Spleen (tissue), 11 donors: Measurements from ENCODE around the gene EPHB2. TPM values are rescaled to one million over a fixed set of nuclear protein-coding genes. Genes with fewer than 3 reads are reported as not detected.

ENCODE experiments used
- DNase-seq: peaks from one replicate; pipeline ENCODE4 v3.0.0-alpha.2; 2020
- H3K27ac ChIP-seq, 8 donors: fragments of 200-600 bp; sonication (generic) in 7 of 8; 1 replicate in 4 of 8; 2 replicates in 4 of 8; pipeline versions ENCODE4 v1.5.0 to v1.8.0; 2016 to 2021; ENCODE audit warnings: inconsistent platforms in 4 of 8, mild to moderate bottlenecking in 4 of 8, moderate library complexity in 1 of 8
- H3K27me3 ChIP-seq, 7 donors: fragments of 200-600 bp; sonication (generic) in 6 of 7; replicated peaks in 1 of 7; 1 replicate in 4 of 7; 2 replicates in 3 of 7; pipeline versions ENCODE4 v1.5.0 to v1.8.0; 2016 to 2021; ENCODE audit warnings: inconsistent platforms in 3 of 7, mild to moderate bottlenecking in 1 of 7
- H3K36me3 ChIP-seq, 6 donors: fragments of 200-600 bp; sonication (generic) in 5 of 6; 1 replicate in 4 of 6; 2 replicates in 2 of 6; pipeline versions ENCODE4 v1.5.0 to v1.8.0; 2016 to 2021; ENCODE audit warnings: inconsistent platforms in 2 of 6
- H3K4me1 ChIP-seq, 6 donors: fragments of 200-600 bp; sonication (generic) in 5 of 6; 1 replicate in 3 of 6; 2 replicates in 3 of 6; pipeline versions ENCODE4 v1.5.0 to v1.8.0; 2016 to 2021; ENCODE audit warnings: inconsistent platforms in 3 of 6
- H3K4me3 ChIP-seq, 8 donors: fragments of 200-600 bp; sonication (generic) in 7 of 8; 1 replicate in 4 of 8; 2 replicates in 4 of 8; pipeline versions ENCODE4 v1.5.0 to v1.8.0; 2016 to 2021; ENCODE audit warnings: inconsistent platforms in 4 of 8, mild to moderate bottlenecking in 4 of 8, moderate library complexity in 2 of 8
- H3K9me3 ChIP-seq, 8 donors: fragments of 200-600 bp; sonication (generic) in 7 of 8; 1 replicate in 4 of 8; 2 replicates in 4 of 8; pipeline versions ENCODE4 v1.5.0 to v1.8.0; 2016 to 2021; ENCODE audit warnings: inconsistent platforms in 4 of 8
- CTCF ChIP-seq, 11 experiments: fragments of 200-600 bp in 7 of 11; fragments of 450-650 bp in 4 of 11; sonication (generic) in 4 of 11; IDR thresholded peaks in 8 of 11; conservative IDR thresholded peaks in 3 of 11; 1 replicate in 7 of 11; 2 replicates in 4 of 11; pipeline versions ENCODE4 v1.4.0 to v1.8.0; 2016 to 2021; ENCODE audit warnings: antibody characterized with exemption in 11 of 11, inconsistent platforms in 4 of 11, mild to moderate bottlenecking in 1 of 11
- POLR2A ChIP-seq, 3 donors: fragments of 450-650 bp; IDR thresholded peaks; one replicate each; pipeline ENCODE4 v1.5.1; 2017; ENCODE audit warnings: antibody characterized with exemption in 3 of 3, mild to moderate bottlenecking in 1 of 3
- POLR2AphosphoS5 ChIP-seq, 3 donors: sonication (generic); formaldehyde crosslinking; IDR thresholded peaks; one replicate each; pipeline ENCODE4 v1.5.1; 2017; ENCODE audit warnings: antibody characterized with exemption in 3 of 3
- WGBS, 5 donors: extraction: QIAGEN DNeasy Blood & Tissue Kit in 3 of 5; methylation state at CpG; one replicate each; pipeline versions ENCODE4 v1.1.5 to v1.1.7; 2013 to 2018; 5-methylcytosine and 5-hydroxymethylcytosine counted together
- intact Hi-C: fragments of 100-400 bp; cut with DNase I; formaldehyde crosslinking; loops from one replicate; pipeline ENCODE4 v1.15.0; 2023; ENCODE audit warnings: low total_unique reads
- polyA plus RNA-seq, 3 donors: library from polyadenylated mRNA; stranded (reverse); fragments of 200-250 nt; gene quantifications; one replicate each; pipeline ENCODE4 v1.2.1, GENCODE V29; 2013
- total RNA-seq, 7 donors: library from RNA; depleted of rRNA in 3 of 7; stranded (reverse); fragments of >200 nt in 3 of 7; fragmentation: NEBNext Ultra II Directional in 4 of 7; extraction: Animal tissue kit (Norgen Biotek cat#: 25700) in 4 of 7; gene quantifications; one replicate each; pipeline versions ENCODE4 v1.1.0 to v1.2.1, GENCODE V29; 2016 to 2021
- donor health status: healthy with polysubstance abuse.
- donor health status: DM: no; HTN: no; CAD: no; lungs with moderate emphysema.
- donor health status: DM: no; HTN: no; CAD: no.
- donor health status: Bipolar disorder and iron deficiency.
- donor health status: healthy.
- donor health status: DM: no; HTN: no; CAD: no.
- donor health status: DM: yes; HTN: yes; CAD: no.

Gene EPHB2
- total and polyA plus RNA-seq, 10 donors: 0.67 to 9.3 (median 6.3) TPM

- no peak overlapping the region for H3K4me3 ChIP-seq
- no peak overlapping the region for H3K27ac ChIP-seq
- peaks cover 0 to 30% (median 0%) of the 10 kb centered on the region in 7 donors for H3K27me3 ChIP-seq
- TF ChIP-seq POLR2AphosphoS5 (IDR thresholded peaks at IDR 0.05) (no peak), POLR2A (IDR thresholded peaks at IDR 0.05) (no peak), CTCF (IDR thresholded peaks at IDR 0.05 in 8 of 11, conservative IDR thresholded peaks at IDR 0.05 in 3 of 11) (no peak)
- DNase-seq: no peak
- 74 to 79% (median 76%) methylated on average over 5 of the region's 5 CpGs for WGBS, 5 donors
- peaks cover 0 to 15% (median 3%) of the 10 kb centered on the region in 6 donors for H3K4me1 ChIP-seq
- no peaks in the 10 kb centered on the region for H3K36me3 ChIP-seq
- H3K9me3 ChIP-seq: no peaks in the 10 kb centered on the region
- intact Hi-C loops: no loop called here
Measured at GRCh38 chr1:22849770-22850169, 139.1 kb downstream of the EPHB2 start.

GRCh38 chr1:22850281-22850680 lies 139.6 kb downstream of the EPHB2 start:
- H3K36me3 ChIP-seq: no peaks in the 10 kb centered on the region
- H3K4me1 ChIP-seq: peaks cover 0 to 15% (median 3%) of the 10 kb centered on the region in 6 donors
- H3K9me3 ChIP-seq: no peaks in the 10 kb centered on the region
- no peak for TF ChIP-seq POLR2A (IDR thresholded peaks at IDR 0.05)
- no peak for TF ChIP-seq POLR2AphosphoS5 (IDR thresholded peaks at IDR 0.05)
- no peak for TF ChIP-seq CTCF (IDR thresholded peaks at IDR 0.05 in 8 of 11, conservative IDR thresholded peaks at IDR 0.05 in 3 of 11)
- no peak for DNase-seq
- H3K27me3 ChIP-seq: peaks cover 0 to 25% (median 0%) of the 10 kb centered on the region in 7 donors
- 53 to 75% (median 69%) methylated on average over 6 to 11 of the region's 11 CpGs for WGBS, 5 donors
- H3K4me3 ChIP-seq: no peak overlapping the region
- H3K27ac ChIP-seq: no peak overlapping the region
- intact Hi-C loops: no loop called here

- Histone ChIP-seq H3K4me3 (no peak overlapping the region), H3K36me3 (no peaks in the 10 kb centered on the region), H3K9me3 (no peaks in the 10 kb centered on the region), H3K27me3 (peaks cover 0 to 22% (median 0%) of the 10 kb centered on the region in 7 donors), H3K27ac (no peak overlapping the region), H3K4me1 (peaks cover 0 to 15% (median 3%) of the 10 kb centered on the region in 6 donors)
- peak in 2 of 3 donors; percentile 19 to 20 for TF ChIP-seq POLR2AphosphoS5 (IDR thresholded peaks at IDR 0.05)
- no peak for TF ChIP-seq POLR2A (IDR thresholded peaks at IDR 0.05)
- 52 to 82% (median 68%) methylated on average over 6 of the region's 6 CpGs for WGBS, 5 donors
- intact Hi-C loops: no loop called here
- DNase-seq: no peak
Measured at GRCh38 chr1:22850681-22851080, 140.0 kb downstream of the EPHB2 start.

- H3K4me1 ChIP-seq: peaks cover 0 to 15% (median 1%) of the 10 kb centered on the region in 6 donors
- intact Hi-C loops: no loop called here
- H3K27me3 ChIP-seq: peaks cover 0 to 14% (median 0%) of the 10 kb centered on the region in 7 donors
- no peaks in the 10 kb centered on the region for H3K9me3 ChIP-seq
- H3K36me3 ChIP-seq: no peaks in the 10 kb centered on the region
- no peak overlapping the region for H3K27ac ChIP-seq
- TF ChIP-seq POLR2AphosphoS5 (IDR thresholded peaks at IDR 0.05): no peak
- TF ChIP-seq POLR2A (IDR thresholded peaks at IDR 0.05): no peak
- TF ChIP-seq CTCF (IDR thresholded peaks at IDR 0.05 in 8 of 11, conservative IDR thresholded peaks at IDR 0.05 in 3 of 11): no peak
- WGBS, 5 donors: 41 to 52% (median 47%) methylated on average over 4 of the region's 4 CpGs
- no peak for DNase-seq
- H3K4me3 ChIP-seq: no peak overlapping the region
Measured at GRCh38 chr1:22851517-22851916, 140.9 kb downstream of the EPHB2 start.
